Measurements from ENCODE around the gene EIF1B. TPM values are rescaled to one million over a fixed set of nuclear protein-coding genes. Genes with fewer than 3 reads are reported as not detected.

EIF1B gene
- polyA plus RNA-seq, 1 donor (not counting 4 experiments of a cell fraction or from before 2014, with no cell fraction given): 23.5 TPM

GRCh38 chr3:40294434-40294833 is 15.1 kb upstream of the EIF1B start:
- H4K20me1 ChIP-seq (ENCODE audit: control insufficient read depth, extremely low read depth, insufficient read depth, low read length): no peaks in the 10 kb centered on the region
- no peaks in the 10 kb centered on the region for H3K36me3 ChIP-seq (ENCODE audit: control insufficient read depth in 2 of 2, extremely low read depth in 1 of 2, insufficient read depth in 2 of 2, low read length in 2 of 2)
- DNase-seq (ENCODE audit: low read depth, low spot score): no peak
- H2AFZ ChIP-seq (ENCODE audit: control insufficient read depth, low read length): no peak overlapping the region
- no peaks in the 10 kb centered on the region for H3K9me3 ChIP-seq (ENCODE audit: control insufficient read depth, low read depth, low read length)
- TF ChIP-seq, protein P1, sequence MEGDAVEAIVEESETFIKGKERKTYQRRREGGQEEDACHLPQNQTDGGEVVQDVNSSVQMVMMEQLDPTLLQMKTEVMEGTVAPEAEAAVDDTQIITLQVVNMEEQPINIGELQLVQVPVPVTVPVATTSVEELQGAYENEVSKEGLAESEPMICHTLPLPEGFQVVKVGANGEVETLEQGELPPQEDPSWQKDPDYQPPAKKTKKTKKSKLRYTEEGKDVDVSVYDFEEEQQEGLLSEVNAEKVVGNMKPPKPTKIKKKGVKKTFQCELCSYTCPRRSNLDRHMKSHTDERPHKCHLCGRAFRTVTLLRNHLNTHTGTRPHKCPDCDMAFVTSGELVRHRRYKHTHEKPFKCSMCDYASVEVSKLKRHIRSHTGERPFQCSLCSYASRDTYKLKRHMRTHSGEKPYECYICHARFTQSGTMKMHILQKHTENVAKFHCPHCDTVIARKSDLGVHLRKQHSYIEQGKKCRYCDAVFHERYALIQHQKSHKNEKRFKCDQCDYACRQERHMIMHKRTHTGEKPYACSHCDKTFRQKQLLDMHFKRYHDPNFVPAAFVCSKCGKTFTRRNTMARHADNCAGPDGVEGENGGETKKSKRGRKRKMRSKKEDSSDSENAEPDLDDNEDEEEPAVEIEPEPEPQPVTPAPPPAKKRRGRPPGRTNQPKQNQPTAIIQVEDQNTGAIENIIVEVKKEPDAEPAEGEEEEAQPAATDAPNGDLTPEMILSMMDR (optimal IDR thresholded peaks at IDR 0.05 in 1 of 3, IDR thresholded peaks at IDR 0.05 in 1 of 3, conservative IDR thresholded peaks at IDR 0.05 in 1 of 3; ENCODE audit: extremely low read depth in 1 of 3, insufficient read depth in 2 of 3, low read length in 3 of 3): no peak
- TF ChIP-seq EZH2 (IDR thresholded peaks at IDR 0.05; ENCODE audit: low read length): no peak
- H3K79me2 ChIP-seq (ENCODE audit: control insufficient read depth, insufficient read depth, low read length): no peaks in the 10 kb centered on the region
- no peak for FAIRE-seq
- H3K4me1 ChIP-seq (ENCODE audit: control insufficient read depth, extremely low read depth, insufficient read depth, low read length): no peaks in the 10 kb centered on the region
- no peaks in the 10 kb centered on the region for H3K9me1 ChIP-seq (ENCODE audit: control insufficient read depth, extremely low read depth, insufficient read depth, low read length)
- H3K4me2 ChIP-seq (ENCODE audit: control insufficient read depth, extremely low read depth, insufficient read depth, low read depth, low read length): no peak overlapping the region
- no peaks in the 10 kb centered on the region for H3K27me3 ChIP-seq (ENCODE audit: control insufficient read depth, extremely low read depth, insufficient read depth, low read length)
- dilution Hi-C loops (cut with MboI; ENCODE audit: extremely low pct_ligation_motif_present, low sequenced_read_pairs): no loop called here
- no peak overlapping the region for H3K9ac ChIP-seq (ENCODE audit: control insufficient read depth, extremely low read depth, insufficient read depth, low read length)
- no peak overlapping the region for H3K4me3 ChIP-seq (ENCODE audit: control insufficient read depth in 2 of 3, extremely low read depth in 1 of 3, insufficient read depth in 2 of 3, low read depth in 1 of 3, low read length in 3 of 3)
- H3K27ac ChIP-seq (ENCODE audit: control insufficient read depth, insufficient read depth, low read length): no peak overlapping the region

DNA sequence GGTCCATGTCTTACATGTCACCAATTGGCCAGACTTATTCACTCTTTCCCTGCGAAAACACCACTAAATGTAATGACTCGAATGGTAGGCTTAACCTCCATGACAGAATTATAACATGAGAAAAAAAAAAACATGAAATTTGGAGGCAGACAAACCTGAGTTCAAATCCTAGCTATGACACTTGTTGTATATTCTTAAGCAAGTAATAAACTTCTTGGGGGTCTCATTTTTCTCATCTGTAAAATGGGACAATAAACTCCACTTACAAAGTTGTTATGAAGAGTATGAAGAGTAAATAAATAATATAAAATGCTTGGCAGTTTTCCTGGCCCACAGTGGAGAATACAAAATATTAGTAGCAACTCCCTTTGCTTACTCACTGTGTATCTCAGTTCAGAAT is 11.4 kb upstream of the EIF1B start:
- Histone ChIP-seq H3K79me2 (ENCODE audit: control insufficient read depth, insufficient read depth, low read length) (no peaks in the 10 kb centered on the region), H3K27ac (ENCODE audit: control insufficient read depth, insufficient read depth, low read length) (no peak overlapping the region), H3K4me2 (ENCODE audit: control insufficient read depth, extremely low read depth, insufficient read depth, low read depth, low read length) (no peak overlapping the region), H2AFZ (ENCODE audit: control insufficient read depth, low read length) (no peak overlapping the region), H3K4me1 (ENCODE audit: control insufficient read depth, extremely low read depth, insufficient read depth, low read length) (no peaks in the 10 kb centered on the region), H3K4me3 (ENCODE audit: control insufficient read depth in 2 of 3, extremely low read depth in 1 of 3, insufficient read depth in 2 of 3, low read depth in 1 of 3, low read length in 3 of 3) (no peak overlapping the region), H3K9ac (ENCODE audit: control insufficient read depth, extremely low read depth, insufficient read depth, low read length) (no peak overlapping the region), H3K27me3 (ENCODE audit: control insufficient read depth, extremely low read depth, insufficient read depth, low read length) (no peaks in the 10 kb centered on the region), H4K20me1 (ENCODE audit: control insufficient read depth, extremely low read depth, insufficient read depth, low read length) (no peaks in the 10 kb centered on the region), H3K36me3 (ENCODE audit: control insufficient read depth in 2 of 2, extremely low read depth in 1 of 2, insufficient read depth in 2 of 2, low read length in 2 of 2) (no peaks in the 10 kb centered on the region), H3K9me1 (ENCODE audit: control insufficient read depth, extremely low read depth, insufficient read depth, low read length) (no peaks in the 10 kb centered on the region), H3K9me3 (ENCODE audit: control insufficient read depth, low read depth, low read length) (no peaks in the 10 kb centered on the region)
- TF ChIP-seq, protein P1 (optimal IDR thresholded peaks at IDR 0.05 in 1 of 3, IDR thresholded peaks at IDR 0.05 in 1 of 3, conservative IDR thresholded peaks at IDR 0.05 in 1 of 3; ENCODE audit: extremely low read depth in 1 of 3, insufficient read depth in 2 of 3, low read length in 3 of 3): no peak
- no peak for TF ChIP-seq EZH2 (IDR thresholded peaks at IDR 0.05; ENCODE audit: low read length)
- DNase-seq (ENCODE audit: low read depth, low spot score): no peak
- dilution Hi-C loops (cut with MboI; ENCODE audit: extremely low pct_ligation_motif_present, low sequenced_read_pairs): no loop called here
- FAIRE-seq: no peak
